GM23338 (cell line): Measurements from ENCODE around the gene DCST1. TPM values are rescaled to one million over a fixed set of nuclear protein-coding genes. Genes with fewer than 3 reads are reported as not detected.

ENCODE experiments used
- ATAC-seq: fragments of 200-7000 bp; cut with Tn5 transposase; 3 replicates; pipeline ENCODE4 v1.9.1; 2020
- DNase-seq: peaks from one replicate; pipeline ENCODE4 v3.0.0-alpha.2; 2015; ENCODE audit warnings: low spot score
- H2AFZ ChIP-seq: fragments of 200-600 bp; sonication (generic); 2 replicates; pipeline ENCODE4 v1.8.0; 2016; ENCODE audit warnings: antibody characterized with exemption, mild to moderate bottlenecking, moderate library complexity
- H3F3A ChIP-seq: fragments of 200-600 bp; sonication (generic); replicated peaks from 2 replicates; pipeline ENCODE4 v1.8.0; 2017; ENCODE audit warnings: antibody characterized with exemption, mixed run types, low read depth
- H3K27ac ChIP-seq: fragments of 200-600 bp; sonication (generic); 2 replicates; pipeline ENCODE4 v1.6.1; 2016; ENCODE audit warnings: low read depth
- H3K27me3 ChIP-seq: fragments of 200-600 bp; sonication (generic); 2 replicates; pipeline ENCODE4 v1.8.0; 2016; ENCODE audit warnings: mild to moderate bottlenecking, mixed run types, moderate library complexity; ENCODE audit not compliant: insufficient read depth
- H3K36me3 ChIP-seq: fragments of 200-600 bp; sonication (generic); 2 replicates; pipeline ENCODE4 v1.8.0; 2016; ENCODE audit warnings: mild to moderate bottlenecking; ENCODE audit not compliant: insufficient read depth
- H3K4me1 ChIP-seq: fragments of 200-600 bp; sonication (generic); 2 replicates; pipeline ENCODE4 v1.8.0; 2016; ENCODE audit warnings: mild to moderate bottlenecking, moderate library complexity; ENCODE audit not compliant: insufficient read depth
- H3K4me2 ChIP-seq: fragments of 200-600 bp; sonication (generic); 2 replicates; pipeline ENCODE4 v1.7.1; 2017; ENCODE audit warnings: mixed run types
- H3K4me3 ChIP-seq: fragments of 200-600 bp; sonication (generic); 2 replicates; pipeline ENCODE4 v1.6.1; 2016; ENCODE audit warnings: mixed run types
- H3K79me2 ChIP-seq: fragments of 200-600 bp; sonication (generic); replicated peaks from 2 replicates; pipeline ENCODE4 v1.8.0; 2017; ENCODE audit warnings: mild to moderate bottlenecking; ENCODE audit not compliant: insufficient read depth
- H3K9me2 ChIP-seq: fragments of 200-600 bp; sonication (generic); 2 replicates; pipeline ENCODE4 v1.8.0; 2017; ENCODE audit not compliant: insufficient read depth
- H4K20me1 ChIP-seq: fragments of 200-600 bp; sonication (generic); replicated peaks from 2 replicates; pipeline ENCODE4 v1.8.0; 2017; ENCODE audit warnings: mild to moderate bottlenecking; ENCODE audit not compliant: insufficient read depth
- H3K27ac Mint-ChIP-seq: 2 replicates; pipeline ENCODE4 v1.8.0; 2020; ENCODE audit warnings: inconsistent platforms, mild to moderate bottlenecking, moderate library complexity, mixed read lengths
- H3K27me3 Mint-ChIP-seq: 3 replicates; pipeline ENCODE4 v1.8.0; 2022; ENCODE audit warnings: low read depth, mild to moderate bottlenecking, moderate library complexity, mixed read lengths, inconsistent platforms; ENCODE audit not compliant: insufficient read depth, poor library complexity
- H3K36me3 Mint-ChIP-seq: 3 replicates; pipeline ENCODE4 v1.8.0; 2021; ENCODE audit warnings: low read depth, mild to moderate bottlenecking, inconsistent platforms, moderate library complexity, mixed read lengths
- H3K4me1 Mint-ChIP-seq: 3 replicates; pipeline ENCODE4 v1.8.0; 2020; ENCODE audit warnings: mild to moderate bottlenecking, inconsistent platforms, mixed read lengths
- H3K4me3 Mint-ChIP-seq: 3 replicates; pipeline ENCODE4 v1.8.0; 2021; ENCODE audit warnings: moderate library complexity, mild to moderate bottlenecking, inconsistent platforms, mixed read lengths
- H3K9me3 Mint-ChIP-seq: 3 replicates; pipeline ENCODE4 v1.8.0; 2020; ENCODE audit warnings: moderate library complexity, mild to moderate bottlenecking, inconsistent platforms, mixed read lengths
- CREB1 ChIP-seq: fragments of 250-450 bp; sonication (Bioruptor Pico); IDR thresholded peaks from 2 replicates; pipeline ENCODE4 v1.5.0; 2020; ENCODE audit warnings: low read depth, mild to moderate bottlenecking, moderate library complexity
- EZH2 ChIP-seq: fragments of 200-600 bp; sonication (generic); IDR thresholded peaks from one replicate; pipeline ENCODE4 v1.8.0; 2017; ENCODE audit warnings: antibody characterized with exemption, mild to moderate bottlenecking, low read depth; ENCODE audit not compliant: unreplicated experiment
- EZH2phosphoT487 ChIP-seq: fragments of 200-600 bp; sonication (generic); IDR thresholded peaks from one replicate; pipeline ENCODE4 v1.8.1; 2018; ENCODE audit warnings: antibody characterized with exemption; ENCODE audit not compliant: unreplicated experiment
- JUNB ChIP-seq: IDR thresholded peaks from one replicate; pipeline ENCODE4 v1.6.1; 2016; ENCODE audit warnings: antibody characterized with exemption; ENCODE audit not compliant: unreplicated experiment
- POLR2AphosphoS5 ChIP-seq: IDR thresholded peaks from 2 replicates; pipeline ENCODE4 v1.6.1; 2016; ENCODE audit warnings: antibody characterized with exemption, low read depth
- polyA plus RNA-seq: library from polyadenylated mRNA; unstranded; fragments of >200 nt; fragmentation: Nextera tagmentation; extraction: Ambion mirVana; gene quantifications from 2 replicates; pipeline ENCODE4 v1.2.1, GENCODE V29; 2016
- total RNA-seq: library from RNA; depleted of rRNA; stranded (reverse); fragments of >200 nt; shearing (Covaris generic); gene quantifications from 2 replicates; pipeline ENCODE4 v1.2.3, GENCODE V29; 2014
- TF ChIP-seq, protein P1 (sequence below): IDR thresholded peaks from one replicate; pipeline ENCODE4 v1.6.1; 2018; ENCODE audit warnings: antibody characterized with exemption; ENCODE audit not compliant: unreplicated experiment
- TF ChIP-seq, protein P2 (sequence below): fragments of 250-450 bp; sonication (Bioruptor Pico); IDR thresholded peaks from 2 replicates; pipeline ENCODE4 v1.5.0; 2020; ENCODE audit warnings: mild to moderate bottlenecking, moderate library complexity

DCST1 gene
- total and polyA plus RNA-seq, 2 experiments from 2014 or later = not detected

DNA sequence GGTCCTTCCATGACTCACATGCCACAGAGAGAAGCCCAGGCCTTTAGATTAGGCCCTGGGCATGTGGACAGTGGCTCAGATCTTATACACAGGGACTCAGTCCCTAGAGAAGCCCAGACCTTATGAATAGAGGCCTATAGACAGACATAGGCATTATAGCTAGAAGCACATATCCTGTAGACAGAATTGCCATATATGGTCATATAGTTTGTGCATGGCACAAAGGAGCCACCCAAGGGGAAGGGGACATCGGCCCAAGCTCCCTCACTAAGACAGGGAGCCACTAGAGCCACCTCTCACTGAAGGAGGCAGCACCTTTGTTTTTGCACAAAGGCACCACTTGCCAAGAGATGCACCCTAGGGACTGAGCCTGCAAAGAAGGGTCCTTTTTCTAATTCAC is 42.7 kb downstream of the DCST1 start:
- peaks cover 9% of the 10 kb centered on the region for H3F3A ChIP-seq
- peaks cover 22% of the 10 kb centered on the region for H3K4me1 ChIP-seq

More for the DNA sequence above, 42.7 kb downstream of the DCST1 start:
- no peak overlapping the region for H3K27ac ChIP-seq
- H3K4me3 Mint-ChIP-seq = no peak overlapping the region
- TF ChIP-seq EZH2phosphoT487 (no peak), EZH2 (no peak), JUNB (no peak), CREB1 (CRISPR knock-in tag) (no peak), POLR2AphosphoS5 (no peak)
- TF ChIP-seq, protein P1, sequence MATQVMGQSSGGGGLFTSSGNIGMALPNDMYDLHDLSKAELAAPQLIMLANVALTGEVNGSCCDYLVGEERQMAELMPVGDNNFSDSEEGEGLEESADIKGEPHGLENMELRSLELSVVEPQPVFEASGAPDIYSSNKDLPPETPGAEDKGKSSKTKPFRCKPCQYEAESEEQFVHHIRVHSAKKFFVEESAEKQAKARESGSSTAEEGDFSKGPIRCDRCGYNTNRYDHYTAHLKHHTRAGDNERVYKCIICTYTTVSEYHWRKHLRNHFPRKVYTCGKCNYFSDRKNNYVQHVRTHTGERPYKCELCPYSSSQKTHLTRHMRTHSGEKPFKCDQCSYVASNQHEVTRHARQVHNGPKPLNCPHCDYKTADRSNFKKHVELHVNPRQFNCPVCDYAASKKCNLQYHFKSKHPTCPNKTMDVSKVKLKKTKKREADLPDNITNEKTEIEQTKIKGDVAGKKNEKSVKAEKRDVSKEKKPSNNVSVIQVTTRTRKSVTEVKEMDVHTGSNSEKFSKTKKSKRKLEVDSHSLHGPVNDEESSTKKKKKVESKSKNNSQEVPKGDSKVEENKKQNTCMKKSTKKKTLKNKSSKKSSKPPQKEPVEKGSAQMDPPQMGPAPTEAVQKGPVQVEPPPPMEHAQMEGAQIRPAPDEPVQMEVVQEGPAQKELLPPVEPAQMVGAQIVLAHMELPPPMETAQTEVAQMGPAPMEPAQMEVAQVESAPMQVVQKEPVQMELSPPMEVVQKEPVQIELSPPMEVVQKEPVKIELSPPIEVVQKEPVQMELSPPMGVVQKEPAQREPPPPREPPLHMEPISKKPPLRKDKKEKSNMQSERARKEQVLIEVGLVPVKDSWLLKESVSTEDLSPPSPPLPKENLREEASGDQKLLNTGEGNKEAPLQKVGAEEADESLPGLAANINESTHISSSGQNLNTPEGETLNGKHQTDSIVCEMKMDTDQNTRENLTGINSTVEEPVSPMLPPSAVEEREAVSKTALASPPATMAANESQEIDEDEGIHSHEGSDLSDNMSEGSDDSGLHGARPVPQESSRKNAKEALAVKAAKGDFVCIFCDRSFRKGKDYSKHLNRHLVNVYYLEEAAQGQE = no peak
- TF ChIP-seq, protein P2, sequence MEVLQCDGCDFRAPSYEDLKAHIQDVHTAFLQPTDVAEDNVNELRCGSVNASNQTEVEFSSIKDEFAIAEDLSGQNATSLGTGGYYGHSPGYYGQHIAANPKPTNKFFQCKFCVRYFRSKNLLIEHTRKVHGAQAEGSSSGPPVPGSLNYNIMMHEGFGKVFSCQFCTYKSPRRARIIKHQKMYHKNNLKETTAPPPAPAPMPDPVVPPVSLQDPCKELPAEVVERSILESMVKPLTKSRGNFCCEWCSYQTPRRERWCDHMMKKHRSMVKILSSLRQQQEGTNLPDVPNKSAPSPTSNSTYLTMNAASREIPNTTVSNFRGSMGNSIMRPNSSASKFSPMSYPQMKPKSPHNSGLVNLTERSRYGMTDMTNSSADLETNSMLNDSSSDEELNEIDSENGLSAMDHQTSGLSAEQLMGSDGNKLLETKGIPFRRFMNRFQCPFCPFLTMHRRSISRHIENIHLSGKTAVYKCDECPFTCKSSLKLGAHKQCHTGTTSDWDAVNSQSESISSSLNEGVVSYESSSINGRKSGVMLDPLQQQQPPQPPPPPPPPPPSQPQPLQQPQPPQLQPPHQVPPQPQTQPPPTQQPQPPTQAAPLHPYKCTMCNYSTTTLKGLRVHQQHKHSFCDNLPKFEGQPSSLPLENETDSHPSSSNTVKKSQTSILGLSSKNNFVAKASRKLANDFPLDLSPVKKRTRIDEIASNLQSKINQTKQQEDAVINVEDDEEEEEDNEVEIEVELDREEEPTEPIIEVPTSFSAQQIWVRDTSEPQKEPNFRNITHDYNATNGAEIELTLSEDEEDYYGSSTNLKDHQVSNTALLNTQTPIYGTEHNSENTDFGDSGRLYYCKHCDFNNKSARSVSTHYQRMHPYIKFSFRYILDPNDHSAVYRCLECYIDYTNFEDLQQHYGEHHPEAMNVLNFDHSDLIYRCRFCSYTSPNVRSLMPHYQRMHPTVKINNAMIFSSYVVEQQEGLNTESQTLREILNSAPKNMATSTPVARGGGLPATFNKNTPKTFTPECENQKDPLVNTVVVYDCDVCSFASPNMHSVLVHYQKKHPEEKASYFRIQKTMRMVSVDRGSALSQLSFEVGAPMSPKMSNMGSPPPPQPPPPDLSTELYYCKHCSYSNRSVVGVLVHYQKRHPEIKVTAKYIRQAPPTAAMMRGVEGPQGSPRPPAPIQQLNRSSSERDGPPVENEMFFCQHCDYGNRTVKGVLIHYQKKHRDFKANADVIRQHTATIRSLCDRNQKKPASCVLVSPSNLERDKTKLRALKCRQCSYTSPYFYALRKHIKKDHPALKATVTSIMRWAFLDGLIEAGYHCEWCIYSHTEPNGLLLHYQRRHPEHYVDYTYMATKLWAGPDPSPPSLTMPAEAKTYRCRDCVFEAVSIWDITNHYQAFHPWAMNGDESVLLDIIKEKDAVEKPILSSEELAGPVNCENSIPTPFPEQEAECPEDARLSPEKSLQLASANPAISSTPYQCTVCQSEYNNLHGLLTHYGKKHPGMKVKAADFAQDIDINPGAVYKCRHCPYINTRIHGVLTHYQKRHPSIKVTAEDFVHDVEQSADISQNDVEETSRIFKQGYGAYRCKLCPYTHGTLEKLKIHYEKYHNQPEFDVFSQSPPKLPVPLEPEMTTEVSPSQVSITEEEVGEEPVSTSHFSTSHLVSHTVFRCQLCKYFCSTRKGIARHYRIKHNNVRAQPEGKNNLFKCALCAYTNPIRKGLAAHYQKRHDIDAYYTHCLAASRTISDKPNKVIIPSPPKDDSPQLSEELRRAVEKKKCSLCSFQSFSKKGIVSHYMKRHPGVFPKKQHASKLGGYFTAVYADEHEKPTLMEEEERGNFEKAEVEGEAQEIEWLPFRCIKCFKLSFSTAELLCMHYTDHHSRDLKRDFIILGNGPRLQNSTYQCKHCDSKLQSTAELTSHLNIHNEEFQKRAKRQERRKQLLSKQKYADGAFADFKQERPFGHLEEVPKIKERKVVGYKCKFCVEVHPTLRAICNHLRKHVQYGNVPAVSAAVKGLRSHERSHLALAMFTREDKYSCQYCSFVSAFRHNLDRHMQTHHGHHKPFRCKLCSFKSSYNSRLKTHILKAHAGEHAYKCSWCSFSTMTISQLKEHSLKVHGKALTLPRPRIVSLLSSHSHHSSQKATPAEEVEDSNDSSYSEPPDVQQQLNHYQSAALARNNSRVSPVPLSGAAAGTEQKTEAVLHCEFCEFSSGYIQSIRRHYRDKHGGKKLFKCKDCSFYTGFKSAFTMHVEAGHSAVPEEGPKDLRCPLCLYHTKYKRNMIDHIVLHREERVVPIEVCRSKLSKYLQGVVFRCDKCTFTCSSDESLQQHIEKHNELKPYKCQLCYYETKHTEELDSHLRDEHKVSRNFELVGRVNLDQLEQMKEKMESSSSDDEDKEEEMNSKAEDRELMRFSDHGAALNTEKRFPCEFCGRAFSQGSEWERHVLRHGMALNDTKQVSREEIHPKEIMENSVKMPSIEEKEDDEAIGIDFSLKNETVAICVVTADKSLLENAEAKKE = no peak
- no peak overlapping the region for H2AFZ ChIP-seq
- no peaks in the 10 kb centered on the region for H3K79me2 ChIP-seq
- H3K36me3 ChIP-seq = no peaks in the 10 kb centered on the region
- H3K27me3 Mint-ChIP-seq = peaks cover 62% of the 10 kb centered on the region
- no peak for DNase-seq
- no peaks in the 10 kb centered on the region; the same call in 2 of the 3 replicates for H3K36me3 Mint-ChIP-seq
- peaks cover 3% of the 10 kb centered on the region; the same call in 1 of the 2 replicates for H4K20me1 ChIP-seq
- peaks cover 75% of the 10 kb centered on the region for H3K27me3 ChIP-seq
- no peak overlapping the region for H3K27ac Mint-ChIP-seq
- H3K9me2 ChIP-seq = no peaks in the 10 kb centered on the region
- ATAC-seq = no peak
- H3K9me3 Mint-ChIP-seq = no peaks in the 10 kb centered on the region
- H3K4me3 ChIP-seq = no peak overlapping the region
- no peak overlapping the region for H3K4me2 ChIP-seq
- peaks cover 34% of the 10 kb centered on the region for H3K4me1 Mint-ChIP-seq
